ENCODE results near the gene RGS6. TPM values are rescaled to one million over a fixed set of nuclear protein-coding genes. Genes with fewer than 3 reads are reported as not detected.

Gene RGS6
- total and polyA plus RNA-seq, 8 donors: 0.06 to 0.47 (median 0.20) TPM; not detected in 1

GRCh38 chr14:72254937-72255472 lies 322.8 kb downstream of the RGS6 start:
- intact Hi-C loops (cut with DNase I): no loop called here
- FAIRE-seq: no peak
- Histone ChIP-seq H3K4me1 (no peaks in the 10 kb centered on the region), H3K4me3 (no peak overlapping the region), H3K27me3 (no peaks in the 10 kb centered on the region), H3K36me3 (no peaks in the 10 kb centered on the region), H3K27ac (no peak overlapping the region), H3K9me3 (no peaks in the 10 kb centered on the region)
- no peak for DNase-seq
- WGBS, 2 donors: 67 to 84% methylated on average over 4 of the region's 4 CpGs
- TF ChIP-seq CTCF (IDR thresholded peaks at IDR 0.05): no peak
- no peak for ATAC-seq

- no peak for DNase-seq
- ATAC-seq: no peak
- Histone ChIP-seq H3K27ac (no peak overlapping the region), H3K4me3 (no peak overlapping the region), H3K27me3 (no peaks in the 10 kb centered on the region), H3K4me1 (no peaks in the 10 kb centered on the region), H3K36me3 (no peaks in the 10 kb centered on the region), H3K9me3 (no peaks in the 10 kb centered on the region)
- intact Hi-C loops (cut with DNase I): no loop called here
- no peak for TF ChIP-seq CTCF (IDR thresholded peaks at IDR 0.05)
- FAIRE-seq: no peak
- WGBS, 2 donors: 44 to 89% methylated on average over 1 of the region's 1 CpG
These were observed 323.8 kb downstream of the RGS6 start for GRCh38 chr14:72256055-72256454.

GRCh38 chr14:72261068-72261467 lies 328.8 kb downstream of the RGS6 start:
- Histone ChIP-seq H3K36me3 (no peaks in the 10 kb centered on the region), H3K4me1 (no peaks in the 10 kb centered on the region)
- FAIRE-seq: no peak

GRCh38 chr14:72262771-72263170 lies 330.5 kb downstream of the RGS6 start:
- no peak for FAIRE-seq
- Histone ChIP-seq H3K36me3 (no peaks in the 10 kb centered on the region), H3K4me1 (no peaks in the 10 kb centered on the region), H3K4me3 (no peak overlapping the region), H3K27me3 (no peaks in the 10 kb centered on the region), H3K27ac (no peak overlapping the region), H3K9me3 (no peaks in the 10 kb centered on the region)
- intact Hi-C loops (cut with DNase I): no loop called here
- ATAC-seq: no peak
- no peak for TF ChIP-seq CTCF (IDR thresholded peaks at IDR 0.05)
- no peak for DNase-seq
- 83 to 86% methylated on average over 2 of the region's 2 CpGs for WGBS, 2 donors

More at GRCh38 chr14:72261068-72261467, 328.8 kb downstream of the RGS6 start:
- no peak for ATAC-seq
- intact Hi-C loops (cut with DNase I): no loop called here
- Histone ChIP-seq H3K9me3 (no peaks in the 10 kb centered on the region), H3K27ac (no peak overlapping the region), H3K4me3 (no peak overlapping the region), H3K27me3 (no peaks in the 10 kb centered on the region)
- no peak for DNase-seq
- WGBS, 2 donors: 54 to 67% methylated on average over 4 of the region's 4 CpGs
- TF ChIP-seq CTCF (IDR thresholded peaks at IDR 0.05): no peak

- no peak for TF ChIP-seq CTCF (IDR thresholded peaks at IDR 0.05)
- no peak for DNase-seq
- 54 to 55% methylated on average over 5 of the region's 5 CpGs for WGBS, 2 donors
These were observed 332.5 kb downstream of the RGS6 start for GRCh38 chr14:72264716-72265115.

More at GRCh38 chr14:72264716-72265115, 332.5 kb downstream of the RGS6 start:
- FAIRE-seq: no peak
- Histone ChIP-seq H3K4me1 (no peaks in the 10 kb centered on the region), H3K36me3 (no peaks in the 10 kb centered on the region), H3K4me3 (no peak overlapping the region), H3K27ac (no peak overlapping the region), H3K27me3 (no peaks in the 10 kb centered on the region), H3K9me3 (no peaks in the 10 kb centered on the region)
- intact Hi-C loops (cut with DNase I): no loop called here
- ATAC-seq: no peak

Measured in pancreas (tissue), 10 donors.